HG03342 (cell line): ENCODE results near the gene RNF227.
"Not testable (repeated sequence)": the region's sequence is repeated elsewhere in the genome, so short reads cannot be mapped to it uniquely, and the experiment has no call there.

ENCODE experiments used
- ATAC-seq: cut with Tn5 transposase; IDR thresholded peaks from one replicate; pipeline ENCODE4 v1.9.1; 2021; ENCODE audit warnings: mild to moderate bottlenecking, moderate library complexity; ENCODE audit not compliant: unreplicated experiment

The RNF227 gene

DNA sequence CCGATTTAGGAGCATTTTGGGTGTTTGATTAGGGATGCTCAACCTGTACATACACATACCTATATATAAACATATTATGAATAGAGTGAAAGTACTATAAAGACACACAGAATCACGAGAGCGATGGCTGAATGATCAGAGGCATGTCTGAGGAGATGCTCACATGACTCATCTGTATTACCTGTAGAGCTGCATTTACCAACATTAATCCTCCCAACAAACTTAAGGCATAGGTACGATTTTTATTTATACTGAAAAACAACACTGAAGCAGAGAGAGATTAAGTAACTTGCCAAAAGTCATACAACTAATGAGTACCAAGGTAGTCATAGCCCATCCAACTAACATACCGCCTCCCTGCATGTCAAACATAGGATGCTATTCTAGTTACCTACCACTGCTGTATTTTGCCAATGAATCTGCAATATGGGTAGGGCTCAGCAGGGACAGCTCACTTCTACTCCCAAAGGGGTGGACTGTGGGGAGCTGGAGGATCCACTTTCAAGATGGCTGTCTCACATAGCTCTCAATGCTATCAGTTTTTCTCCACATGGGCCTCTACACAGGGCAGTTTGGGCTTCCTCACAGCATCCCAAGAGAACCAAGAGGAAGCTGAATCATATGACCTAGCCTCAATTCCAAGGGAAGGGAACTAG lies 51.0 kb downstream of the RNF227 start:
- no peak for ATAC-seq

DNA sequence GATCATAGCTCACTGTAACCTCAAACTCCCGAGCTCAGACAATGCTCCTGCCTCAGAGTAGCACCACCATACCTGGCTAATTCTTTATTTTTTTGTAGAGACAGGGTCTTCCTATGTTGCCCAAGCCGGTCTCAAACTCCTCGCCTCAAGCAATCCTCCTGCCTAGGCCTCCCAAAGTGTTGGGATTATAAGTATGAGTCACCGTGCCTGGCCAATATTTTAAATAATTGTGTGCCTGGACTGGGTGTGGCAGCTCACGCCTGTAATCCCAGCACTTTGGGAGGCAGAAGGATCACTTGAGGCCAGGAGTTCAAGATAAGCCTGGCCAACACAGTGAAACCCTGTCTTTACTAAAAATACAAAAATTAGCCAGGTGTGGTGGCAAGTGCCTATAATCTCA lies 51.7 kb downstream of the RNF227 start:
- not testable (repeated sequence) for ATAC-seq
